Measurements from ENCODE around the gene CACNA1I.

CACNA1I gene

DNA sequence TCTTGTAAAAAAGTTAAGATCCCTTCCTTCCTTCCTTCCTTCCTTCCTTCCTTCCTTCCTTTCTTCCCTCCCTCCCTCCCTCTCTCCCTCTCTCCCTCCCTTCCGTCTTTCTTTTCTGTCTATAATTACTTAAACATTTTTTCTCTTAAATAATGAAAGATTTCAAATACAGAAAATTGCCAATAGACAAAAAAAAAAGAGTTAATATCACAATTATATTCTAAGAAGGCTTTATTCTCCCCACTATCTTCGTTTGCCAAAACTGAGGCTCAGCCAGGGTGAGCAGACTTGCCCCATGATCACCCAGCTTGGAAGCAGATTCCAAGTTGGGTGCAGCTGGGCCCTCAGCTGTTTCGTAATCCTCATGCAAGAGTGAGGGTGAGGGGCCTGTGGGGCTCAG is 327 bp upstream of the CACNA1I start:
- TF ChIP-seq CTCF (IDR thresholded peaks at IDR 0.05; ENCODE audit: low read depth, low read length) (no peak), MAX (IDR thresholded peaks at IDR 0.05; ENCODE audit: low read depth, low read length) (no peak), MYC (IDR thresholded peaks at IDR 0.05; ENCODE audit: low read depth, low read length) (no peak), POLR2A (IDR thresholded peaks at IDR 0.05; ENCODE audit: extremely low read depth, insufficient read length) (no peak)
- H3K4me3 ChIP-seq (ENCODE audit: low read depth, low read length): no peak overlapping the region
- no peak for DNase-seq (ENCODE audit: low read depth)

- TF ChIP-seq CTCF (IDR thresholded peaks at IDR 0.05; ENCODE audit: low read depth, low read length) (no peak), MAX (IDR thresholded peaks at IDR 0.05; ENCODE audit: low read depth, low read length) (no peak), MYC (IDR thresholded peaks at IDR 0.05; ENCODE audit: low read depth, low read length) (no peak), POLR2A (IDR thresholded peaks at IDR 0.05; ENCODE audit: extremely low read depth, insufficient read length) (no peak)
Observed at GRCh38 chr22:39571538-39571937, 985 bp downstream of the CACNA1I start.

GRCh38 chr22:39574779-39575551 is 4.4 kb downstream of the CACNA1I start:
- peak; percentile 19 for DNase-seq (ENCODE audit: low read depth)
- no peak for TF ChIP-seq MYC (IDR thresholded peaks at IDR 0.05; ENCODE audit: low read depth, low read length)
- TF ChIP-seq CTCF (IDR thresholded peaks at IDR 0.05; ENCODE audit: low read depth, low read length): no peak
- no peak for TF ChIP-seq MAX (IDR thresholded peaks at IDR 0.05; ENCODE audit: low read depth, low read length)
- TF ChIP-seq POLR2A (IDR thresholded peaks at IDR 0.05; ENCODE audit: extremely low read depth, insufficient read length): no peak
- no peak overlapping the region for H3K4me3 ChIP-seq (ENCODE audit: low read depth, low read length)

More at GRCh38 chr22:39571538-39571937, 985 bp downstream of the CACNA1I start:
- H3K4me3 ChIP-seq (ENCODE audit: low read depth, low read length): no peak overlapping the region
- no peak for DNase-seq (ENCODE audit: low read depth)

GRCh38 chr22:39575552-39575825 is 4.9 kb downstream of the CACNA1I start:
- no peak overlapping the region for H3K4me3 ChIP-seq (ENCODE audit: low read depth, low read length)
- no peak for TF ChIP-seq POLR2A (IDR thresholded peaks at IDR 0.05; ENCODE audit: extremely low read depth, insufficient read length)
- no peak for TF ChIP-seq CTCF (IDR thresholded peaks at IDR 0.05; ENCODE audit: low read depth, low read length)
- TF ChIP-seq MYC (IDR thresholded peaks at IDR 0.05; ENCODE audit: low read depth, low read length): no peak
- no peak for TF ChIP-seq MAX (IDR thresholded peaks at IDR 0.05; ENCODE audit: low read depth, low read length)
- DNase-seq (ENCODE audit: low read depth): no peak

GRCh38 chr22:39576027-39576426 is 5.5 kb downstream of the CACNA1I start:
- no peak for TF ChIP-seq MYC (IDR thresholded peaks at IDR 0.05; ENCODE audit: low read depth, low read length)
- no peak for TF ChIP-seq POLR2A (IDR thresholded peaks at IDR 0.05; ENCODE audit: extremely low read depth, insufficient read length)
- TF ChIP-seq CTCF (IDR thresholded peaks at IDR 0.05; ENCODE audit: low read depth, low read length): no peak
- no peak for TF ChIP-seq MAX (IDR thresholded peaks at IDR 0.05; ENCODE audit: low read depth, low read length)
- DNase-seq (ENCODE audit: low read depth): no peak
- no peak overlapping the region for H3K4me3 ChIP-seq (ENCODE audit: low read depth, low read length)
